Mucosa of stomach (tissue), 1 donor: Measurements from ENCODE around the gene CAMK2D.

Experiments used
- H3K27me3 ChIP-seq: one replicate; pipeline ENCODE4 v1.7.0; 2013; ENCODE audit warnings: mild to moderate bottlenecking, low read length; ENCODE audit not compliant: control insufficient read depth, insufficient read depth
- H3K36me3 ChIP-seq: one replicate; pipeline ENCODE4 v1.7.0; 2013; ENCODE audit warnings: low read length; ENCODE audit not compliant: control insufficient read depth, insufficient read depth
- H3K4me1 ChIP-seq: one replicate; pipeline ENCODE4 v1.7.0; 2013; ENCODE audit warnings: mild to moderate bottlenecking, low read length; ENCODE audit not compliant: control insufficient read depth, insufficient read depth
- H3K4me3 ChIP-seq: one replicate; pipeline ENCODE4 v1.7.0; 2013; ENCODE audit warnings: low read length
- H3K9ac ChIP-seq: one replicate; pipeline ENCODE4 v1.7.0; 2013; ENCODE audit warnings: mild to moderate bottlenecking, low read length, moderate library complexity
- H3K9me3 ChIP-seq: one replicate; pipeline ENCODE4 v1.7.0; 2013; ENCODE audit warnings: mild to moderate bottlenecking, low read length, moderate library complexity; ENCODE audit not compliant: control insufficient read depth
- donor health status: Pancreatic carcinoma.

CAMK2D gene

GRCh38 chr4:113540859-113541258 is 220.7 kb downstream of the CAMK2D start:
- Histone ChIP-seq H3K36me3 (no peaks in the 10 kb centered on the region), H3K4me1 (no peaks in the 10 kb centered on the region), H3K4me3 (no peak overlapping the region), H3K9ac (no peak overlapping the region), H3K27me3 (no peaks in the 10 kb centered on the region), H3K9me3 (no peaks in the 10 kb centered on the region)

DNA sequence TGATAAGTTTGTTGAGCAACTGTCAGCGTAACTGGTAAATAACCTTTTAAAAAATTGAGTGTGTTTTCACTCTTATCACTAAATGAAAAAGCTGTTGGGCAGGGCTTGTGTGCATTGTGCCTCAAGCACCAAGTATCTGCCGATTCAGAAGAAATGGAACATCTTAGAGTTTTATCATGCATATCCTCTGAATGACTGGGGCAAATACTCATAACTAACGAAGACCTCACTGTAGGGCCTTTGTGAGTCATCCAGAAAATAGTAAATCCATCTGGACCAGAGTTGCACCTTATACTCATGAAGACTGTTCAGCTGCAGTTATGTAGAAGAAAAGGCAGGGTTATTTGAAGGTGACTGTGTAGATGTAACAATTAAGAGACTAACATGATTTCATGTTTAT is 222.1 kb downstream of the CAMK2D start:
- Histone ChIP-seq H3K9me3 (no peaks in the 10 kb centered on the region), H3K4me1 (no peaks in the 10 kb centered on the region), H3K4me3 (no peak overlapping the region), H3K36me3 (no peaks in the 10 kb centered on the region), H3K9ac (no peak overlapping the region), H3K27me3 (no peaks in the 10 kb centered on the region)

DNA sequence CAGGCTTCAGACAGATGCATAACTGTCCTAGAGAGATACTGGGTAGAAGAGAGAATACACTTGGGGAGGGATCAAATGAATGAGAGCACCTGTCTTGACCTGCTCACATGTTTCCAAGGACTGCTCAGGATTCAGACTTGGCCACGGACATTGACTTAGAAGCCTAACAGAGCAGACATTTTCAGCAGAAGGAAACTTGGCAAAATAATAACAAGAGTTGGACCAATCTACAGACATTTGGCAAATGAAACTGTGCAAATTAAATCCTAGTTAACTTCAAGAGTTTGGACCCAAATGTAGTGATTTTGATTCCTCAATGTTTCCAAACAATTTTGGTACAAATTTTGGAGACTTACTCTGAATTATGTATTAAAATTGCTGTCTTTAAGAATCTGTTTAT is 223.9 kb downstream of the CAMK2D start:
- Histone ChIP-seq H3K4me1 (no peaks in the 10 kb centered on the region), H3K9ac (no peak overlapping the region), H3K4me3 (no peak overlapping the region), H3K9me3 (no peaks in the 10 kb centered on the region), H3K27me3 (no peaks in the 10 kb centered on the region), H3K36me3 (no peaks in the 10 kb centered on the region)

GRCh38 chr4:113537203-113537602 is 224.3 kb downstream of the CAMK2D start:
- no peaks in the 10 kb centered on the region for H3K27me3 ChIP-seq
- H3K9ac ChIP-seq: no peak overlapping the region
- H3K4me1 ChIP-seq: no peaks in the 10 kb centered on the region
- H3K9me3 ChIP-seq: no peaks in the 10 kb centered on the region
- H3K36me3 ChIP-seq: no peaks in the 10 kb centered on the region
- H3K4me3 ChIP-seq: no peak overlapping the region

- Histone ChIP-seq H3K4me3 (no peak overlapping the region), H3K27me3 (no peaks in the 10 kb centered on the region), H3K36me3 (no peaks in the 10 kb centered on the region), H3K9me3 (no peaks in the 10 kb centered on the region), H3K4me1 (no peaks in the 10 kb centered on the region), H3K9ac (no peak overlapping the region)
These were observed 226.8 kb downstream of the CAMK2D start for GRCh38 chr4:113534711-113535110.

DNA sequence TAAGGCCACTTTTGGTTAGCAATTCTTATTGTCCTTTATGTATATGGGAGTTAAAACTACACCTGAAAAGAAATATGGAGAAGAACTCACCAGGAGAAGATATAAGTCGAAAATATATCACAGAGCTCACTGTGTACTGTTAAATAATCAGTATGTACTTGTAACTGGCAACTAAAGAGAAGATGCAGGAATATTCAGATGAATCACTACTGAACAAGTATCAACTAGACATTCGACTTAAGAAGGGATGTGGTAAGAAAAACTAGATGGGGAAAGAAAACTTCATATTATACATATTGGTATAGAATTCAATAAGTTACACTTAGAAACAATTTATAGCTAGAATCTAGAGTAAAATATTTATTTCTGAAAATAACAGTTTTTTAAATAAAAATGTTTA is 230.0 kb downstream of the CAMK2D start:
- Histone ChIP-seq H3K9me3 (no peaks in the 10 kb centered on the region), H3K9ac (no peak overlapping the region), H3K4me3 (no peak overlapping the region), H3K4me1 (no peaks in the 10 kb centered on the region), H3K27me3 (no peaks in the 10 kb centered on the region), H3K36me3 (no peaks in the 10 kb centered on the region)

GRCh38 chr4:113528395-113528794 is 233.1 kb downstream of the CAMK2D start:
- no peaks in the 10 kb centered on the region for H3K4me1 ChIP-seq
- H3K36me3 ChIP-seq: no peaks in the 10 kb centered on the region
- H3K27me3 ChIP-seq: no peaks in the 10 kb centered on the region
- H3K4me3 ChIP-seq: no peak overlapping the region
- H3K9ac ChIP-seq: no peak overlapping the region
- no peaks in the 10 kb centered on the region for H3K9me3 ChIP-seq

GRCh38 chr4:113525521-113525920 is 236.0 kb downstream of the CAMK2D start:
- no peaks in the 10 kb centered on the region for H3K36me3 ChIP-seq

DNA sequence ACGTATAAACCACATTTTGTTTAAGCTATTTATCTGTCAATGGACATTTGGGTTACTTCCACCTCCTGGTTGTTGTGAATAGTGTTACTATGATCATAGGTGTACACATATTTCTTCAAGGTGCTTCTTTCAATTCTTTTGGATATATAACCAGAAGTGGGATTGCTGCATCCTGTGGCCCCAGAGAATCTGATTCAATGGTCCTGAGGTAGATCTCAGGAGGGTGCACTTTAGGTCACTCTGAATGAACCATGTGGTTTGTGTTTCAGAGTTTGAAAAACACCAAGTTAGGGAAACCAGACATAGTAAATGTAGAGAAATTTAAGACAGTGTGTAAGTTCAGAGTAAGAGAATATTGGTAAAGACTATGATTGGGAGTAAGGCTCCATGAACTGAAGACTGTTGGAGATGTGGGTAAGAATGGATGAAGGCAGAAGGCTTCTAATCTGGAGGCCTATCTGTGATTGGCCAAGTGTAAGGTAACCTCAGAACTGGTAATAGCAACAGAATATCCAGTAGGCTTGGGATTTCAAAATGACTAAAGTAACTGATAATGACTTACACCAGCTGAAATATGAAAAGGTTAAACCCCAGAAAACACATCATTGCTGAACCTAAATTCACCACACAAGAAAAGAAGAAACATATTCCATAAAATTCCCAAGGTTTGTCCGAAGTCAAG is 236.9 kb downstream of the CAMK2D start:
- Histone ChIP-seq H3K4me1 (no peaks in the 10 kb centered on the region), H3K36me3 (no peaks in the 10 kb centered on the region), H3K9ac (no peak overlapping the region), H3K4me3 (no peak overlapping the region), H3K27me3 (no peaks in the 10 kb centered on the region), H3K9me3 (no peaks in the 10 kb centered on the region)

More at GRCh38 chr4:113525521-113525920, 236.0 kb downstream of the CAMK2D start:
- Histone ChIP-seq H3K9ac (no peak overlapping the region), H3K27me3 (no peaks in the 10 kb centered on the region), H3K4me3 (no peak overlapping the region), H3K4me1 (no peaks in the 10 kb centered on the region), H3K9me3 (no peaks in the 10 kb centered on the region)

- H3K4me3 ChIP-seq: no peak overlapping the region
- H3K27me3 ChIP-seq: no peaks in the 10 kb centered on the region
- no peaks in the 10 kb centered on the region for H3K9me3 ChIP-seq
- H3K9ac ChIP-seq: no peak overlapping the region
- no peaks in the 10 kb centered on the region for H3K36me3 ChIP-seq
- H3K4me1 ChIP-seq: no peaks in the 10 kb centered on the region
These were observed 237.4 kb downstream of the CAMK2D start for GRCh38 chr4:113524096-113524495.

GRCh38 chr4:113522433-113522832 is 239.1 kb downstream of the CAMK2D start:
- Histone ChIP-seq H3K36me3 (no peaks in the 10 kb centered on the region), H3K27me3 (no peaks in the 10 kb centered on the region), H3K9me3 (no peaks in the 10 kb centered on the region), H3K4me3 (no peak overlapping the region), H3K4me1 (no peaks in the 10 kb centered on the region), H3K9ac (no peak overlapping the region)

- no peaks in the 10 kb centered on the region for H3K9me3 ChIP-seq
- no peaks in the 10 kb centered on the region for H3K36me3 ChIP-seq
These were observed 248.2 kb downstream of the CAMK2D start for GRCh38 chr4:113513382-113513781.

GRCh38 chr4:113512880-113513279 is 248.7 kb downstream of the CAMK2D start:
- H3K4me3 ChIP-seq: no peak overlapping the region
- H3K4me1 ChIP-seq: no peaks in the 10 kb centered on the region
- no peaks in the 10 kb centered on the region for H3K27me3 ChIP-seq
- no peak overlapping the region for H3K9ac ChIP-seq
- no peaks in the 10 kb centered on the region for H3K36me3 ChIP-seq
- H3K9me3 ChIP-seq: no peaks in the 10 kb centered on the region

More at GRCh38 chr4:113513382-113513781, 248.2 kb downstream of the CAMK2D start:
- Histone ChIP-seq H3K9ac (no peak overlapping the region), H3K4me3 (no peak overlapping the region), H3K4me1 (no peaks in the 10 kb centered on the region), H3K27me3 (no peaks in the 10 kb centered on the region)
